Hepatocyte (in vitro differentiated cells): Measurements from ENCODE around the gene AKIP1. TPM values are rescaled to one million over a fixed set of nuclear protein-coding genes. Genes with fewer than 3 reads are reported as not detected.

Experiments used
- DNase-seq: peaks from one replicate; pipeline ENCODE4 v3.0.0-alpha.2; 2016; ENCODE audit warnings: low spot score
- H2AFZ ChIP-seq: fragments of 200-600 bp; sonication (generic); 2 replicates; pipeline ENCODE4 v1.6.0; 2016; ENCODE audit warnings: antibody characterized with exemption, mild to moderate bottlenecking
- H3K27ac ChIP-seq: fragments of 200-600 bp; sonication (generic); 2 replicates; pipeline ENCODE4 v1.5.1; 2016; ENCODE audit warnings: mild to moderate bottlenecking
- H3K27me3 ChIP-seq: fragments of 200-600 bp; sonication (generic); 2 replicates; pipeline ENCODE4 v1.6.1; 2016
- H3K36me3 ChIP-seq: fragments of 200-600 bp; sonication (generic); replicated peaks from 2 replicates; pipeline ENCODE4 v1.5.1; 2016; ENCODE audit warnings: low read depth; ENCODE audit not compliant: insufficient read depth
- H3K4me1 ChIP-seq: fragments of 200-600 bp; sonication (generic); 2 replicates; pipeline ENCODE4 v1.5.1; 2016; ENCODE audit warnings: mild to moderate bottlenecking, moderate library complexity; ENCODE audit not compliant: insufficient read depth
- H3K4me2 ChIP-seq: fragments of 200-600 bp; sonication (generic); 2 replicates; pipeline ENCODE4 v1.6.0; 2016
- H3K4me3 ChIP-seq: fragments of 200-600 bp; sonication (generic); 2 replicates; pipeline ENCODE4 v1.5.1; 2016; ENCODE audit warnings: mild to moderate bottlenecking
- H3K79me2 ChIP-seq: fragments of 200-600 bp; sonication (generic); 2 replicates; pipeline ENCODE4 v1.6.0; 2017; ENCODE audit warnings: mild to moderate bottlenecking
- H3K9me2 ChIP-seq: fragments of 200-600 bp; sonication (generic); replicated peaks from 2 replicates; pipeline ENCODE4 v1.6.0; 2017; ENCODE audit warnings: mild to moderate bottlenecking; ENCODE audit not compliant: insufficient read depth
- H3K9me3 ChIP-seq: fragments of 200-600 bp; sonication (generic); 2 replicates; pipeline ENCODE4 v1.5.1; 2016; ENCODE audit warnings: low read depth, mild to moderate bottlenecking
- H4K20me1 ChIP-seq: fragments of 200-600 bp; sonication (generic); 2 replicates; pipeline ENCODE4 v1.6.0; 2016; ENCODE audit warnings: mild to moderate bottlenecking; ENCODE audit not compliant: insufficient read depth, poor library complexity, severe bottlenecking
- EZH2 ChIP-seq: fragments of 200-600 bp; sonication (generic); IDR thresholded peaks from 2 replicates; pipeline ENCODE4 v1.6.1; 2016; ENCODE audit warnings: antibody characterized with exemption, mild to moderate bottlenecking, borderline replicate concordance
- EZH2phosphoT487 ChIP-seq: fragments of 200-600 bp; sonication (generic); IDR thresholded peaks from one replicate; pipeline ENCODE4 v1.6.1; 2018; ENCODE audit warnings: antibody characterized with exemption, mild to moderate bottlenecking, low read depth, moderate library complexity; ENCODE audit not compliant: unreplicated experiment, severe bottlenecking
- WGBS: methylation state at CpG from one replicate; pipeline ENCODE4 v1.1.6; 2016; ENCODE audit warnings: low lambda C conversion rate; ENCODE audit errors: missing lambda C conversion rate; 5-methylcytosine and 5-hydroxymethylcytosine counted together
- polyA plus RNA-seq: library from polyadenylated mRNA; unstranded; fragments of >200 nt; fragmentation: Nextera tagmentation; extraction: Ambion mirVana; gene quantifications from 2 replicates; pipeline ENCODE4 v1.2.1, GENCODE V29; 2016
- total RNA-seq: library from RNA; depleted of rRNA; stranded (reverse); fragments of >200 nt; gene quantifications from 2 replicates; pipeline ENCODE4 v1.2.3, GENCODE V29; 2014
- TF ChIP-seq, protein P1 (sequence below): fragments of 200-600 bp; sonication (generic); IDR thresholded peaks from 2 replicates; pipeline ENCODE4 v1.5.1; 2016; ENCODE audit warnings: antibody characterized with exemption, mild to moderate bottlenecking; ENCODE audit not compliant: poor library complexity

AKIP1 gene
- total and polyA plus RNA-seq, 2 experiments from 2014 or later: 31.3 to 32.2 TPM

DNA sequence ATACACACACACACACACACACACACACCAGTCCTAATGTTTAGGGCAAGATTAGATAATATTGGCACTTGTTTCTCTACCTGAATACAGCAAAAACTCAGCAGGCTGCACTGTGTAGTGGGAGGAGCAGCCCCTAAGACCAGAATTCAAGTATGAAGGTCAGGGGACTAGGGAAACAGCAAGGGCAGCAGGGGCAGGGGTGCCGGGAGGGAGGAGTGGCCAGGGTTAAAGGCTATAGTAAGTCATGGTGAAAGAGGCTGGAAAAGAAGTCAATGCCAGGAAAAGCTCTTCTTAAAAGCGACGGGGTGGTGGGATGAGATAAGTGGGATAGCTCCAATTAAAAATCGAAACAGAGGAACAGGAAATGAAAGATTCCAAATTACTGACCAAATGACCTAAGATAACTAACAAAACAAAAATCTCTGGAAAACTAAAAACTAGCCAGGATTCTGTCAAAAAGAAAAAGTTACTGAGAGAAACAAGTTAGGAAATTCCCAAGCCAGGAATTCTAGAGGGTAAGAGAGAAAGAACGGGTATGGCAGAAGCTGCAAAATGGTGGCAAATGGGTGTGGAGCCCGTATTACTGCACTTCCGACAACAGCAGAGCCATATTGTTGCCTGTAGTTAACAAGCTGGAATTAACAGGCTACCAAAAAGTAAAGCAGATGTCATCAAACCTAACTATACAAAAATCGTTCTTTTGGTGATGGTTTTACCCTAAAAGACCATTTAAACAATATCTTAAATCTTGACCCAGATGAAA lies 30.5 kb downstream of the AKIP1 start:
- Histone ChIP-seq H3K4me3 (no peak overlapping the region), H3K4me1 (no peaks in the 10 kb centered on the region), H4K20me1 (no peaks in the 10 kb centered on the region), H2AFZ (no peak overlapping the region), H3K79me2 (no peaks in the 10 kb centered on the region), H3K4me2 (no peak overlapping the region), H3K27me3 (no peaks in the 10 kb centered on the region), H3K9me2 (no peaks in the 10 kb centered on the region), H3K9me3 (no peaks in the 10 kb centered on the region), H3K27ac (no peak overlapping the region), H3K36me3 (no peaks in the 10 kb centered on the region)
- 80% methylated on average over 8 of the region's 8 CpGs for WGBS
- DNase-seq: no peak
- TF ChIP-seq, protein P1, sequence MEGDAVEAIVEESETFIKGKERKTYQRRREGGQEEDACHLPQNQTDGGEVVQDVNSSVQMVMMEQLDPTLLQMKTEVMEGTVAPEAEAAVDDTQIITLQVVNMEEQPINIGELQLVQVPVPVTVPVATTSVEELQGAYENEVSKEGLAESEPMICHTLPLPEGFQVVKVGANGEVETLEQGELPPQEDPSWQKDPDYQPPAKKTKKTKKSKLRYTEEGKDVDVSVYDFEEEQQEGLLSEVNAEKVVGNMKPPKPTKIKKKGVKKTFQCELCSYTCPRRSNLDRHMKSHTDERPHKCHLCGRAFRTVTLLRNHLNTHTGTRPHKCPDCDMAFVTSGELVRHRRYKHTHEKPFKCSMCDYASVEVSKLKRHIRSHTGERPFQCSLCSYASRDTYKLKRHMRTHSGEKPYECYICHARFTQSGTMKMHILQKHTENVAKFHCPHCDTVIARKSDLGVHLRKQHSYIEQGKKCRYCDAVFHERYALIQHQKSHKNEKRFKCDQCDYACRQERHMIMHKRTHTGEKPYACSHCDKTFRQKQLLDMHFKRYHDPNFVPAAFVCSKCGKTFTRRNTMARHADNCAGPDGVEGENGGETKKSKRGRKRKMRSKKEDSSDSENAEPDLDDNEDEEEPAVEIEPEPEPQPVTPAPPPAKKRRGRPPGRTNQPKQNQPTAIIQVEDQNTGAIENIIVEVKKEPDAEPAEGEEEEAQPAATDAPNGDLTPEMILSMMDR: no peak
- TF ChIP-seq EZH2 (no peak), EZH2phosphoT487 (no peak)

DNA sequence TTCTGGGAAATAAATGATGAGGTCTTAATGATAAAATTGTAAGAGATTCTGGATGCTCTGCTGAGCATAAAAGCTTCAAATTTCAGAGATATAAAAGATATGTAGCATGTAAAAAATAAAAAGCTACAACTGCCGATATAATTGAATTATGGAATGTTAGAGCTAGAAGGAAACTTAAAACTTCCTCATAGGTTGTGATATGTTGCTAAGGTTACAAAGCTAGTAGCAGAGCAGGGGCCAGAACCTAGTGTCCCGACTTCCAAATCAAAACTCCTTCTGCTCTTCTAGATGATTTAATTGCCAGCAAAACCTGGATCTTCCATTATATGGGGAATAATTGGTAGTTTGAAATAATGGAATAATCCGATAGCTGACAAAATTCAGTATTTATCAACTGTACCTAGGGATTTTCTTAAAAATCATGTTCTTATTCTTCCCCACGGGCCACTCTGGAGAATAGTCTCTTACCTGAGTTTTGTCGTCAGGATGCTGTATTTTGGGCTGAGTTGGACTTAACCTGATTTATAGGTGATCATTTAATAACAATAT lies 31.6 kb downstream of the AKIP1 start, which contains the start of gene ASCL3:
Gene ASCL3, minus strand, starts transcription at position 499 of the 549 bp plus-strand sequence. CDS start 4,855 bp downstream, outside the sequence.
- H3K79me2 ChIP-seq: no peaks in the 10 kb centered on the region
- TF ChIP-seq EZH2: no peak
- TF ChIP-seq, protein P1: no peak
- no peak for TF ChIP-seq EZH2phosphoT487
- no peaks in the 10 kb centered on the region for H3K36me3 ChIP-seq
- no peaks in the 10 kb centered on the region for H3K9me3 ChIP-seq
- H3K27me3 ChIP-seq: no peaks in the 10 kb centered on the region
- H3K4me1 ChIP-seq: no peaks in the 10 kb centered on the region
- no peak within 1 kb of the TSS for H3K4me2 ChIP-seq
- H3K4me3 ChIP-seq: no peak within 1 kb of the TSS
- H4K20me1 ChIP-seq: no peaks in the 10 kb centered on the region
- 78% methylated on average over 5 of the region's 5 CpGs for WGBS
- no peak within 1 kb of the TSS for H3K27ac ChIP-seq
- no peaks in the 10 kb centered on the region for H3K9me2 ChIP-seq
- no peak within 1 kb of the TSS for H2AFZ ChIP-seq
- no peak for DNase-seq

DNA sequence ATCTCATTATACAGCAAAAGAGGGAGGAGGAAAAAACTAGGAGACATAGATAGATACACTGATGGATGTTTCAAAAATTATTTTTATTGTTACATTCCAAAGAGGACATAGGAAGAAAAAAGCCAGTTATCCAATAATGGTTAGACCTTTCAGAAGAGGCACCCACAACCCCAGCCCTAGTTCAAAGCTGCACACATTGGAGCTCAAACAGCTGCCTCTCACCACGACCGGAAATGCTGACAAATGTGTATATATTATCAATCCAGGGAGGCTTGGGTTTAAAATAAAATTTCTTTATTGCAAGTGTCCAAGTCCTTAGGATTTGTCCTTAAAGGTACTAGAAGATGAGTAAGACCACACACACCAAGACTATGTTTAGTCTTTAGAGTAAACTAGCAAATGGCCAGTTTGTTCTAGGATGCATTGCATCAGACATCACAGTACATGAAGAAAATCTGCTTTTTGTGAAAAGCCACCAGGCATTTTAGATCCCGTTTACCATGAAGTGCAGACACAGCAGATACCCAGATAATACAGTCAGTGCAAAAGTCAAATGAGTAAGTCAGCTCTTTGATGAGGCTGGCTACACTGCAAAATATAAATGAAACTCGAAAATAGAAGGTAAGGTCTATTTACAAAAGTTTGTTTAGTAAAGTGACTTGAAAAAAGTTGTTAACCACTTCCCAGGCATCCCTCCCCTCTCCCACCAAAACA lies 36.4 kb downstream of the AKIP1 start:
- no peak overlapping the region for H3K4me2 ChIP-seq
- no peaks in the 10 kb centered on the region for H3K4me1 ChIP-seq
- no peak overlapping the region for H3K4me3 ChIP-seq
- no peaks in the 10 kb centered on the region for H3K27me3 ChIP-seq
- DNase-seq: no peak
- no peaks in the 10 kb centered on the region for H3K9me2 ChIP-seq
- no peaks in the 10 kb centered on the region for H3K9me3 ChIP-seq
- H4K20me1 ChIP-seq: no peaks in the 10 kb centered on the region
- TF ChIP-seq EZH2phosphoT487 (no peak), EZH2 (no peak)
- TF ChIP-seq, protein P1: no peak
- no peaks in the 10 kb centered on the region for H3K36me3 ChIP-seq
- 63% methylated on average over 4 of the region's 4 CpGs for WGBS
- H3K79me2 ChIP-seq: no peaks in the 10 kb centered on the region
- no peak overlapping the region for H3K27ac ChIP-seq
- H2AFZ ChIP-seq: no peak overlapping the region
